Measurements from ENCODE around the gene OR52N1. TPM values are rescaled to one million over a fixed set of nuclear protein-coding genes. Genes with fewer than 3 reads are reported as not detected.

The OR52N1 gene
- total and polyA plus RNA-seq, 2 of the 8 experiments (the other 6 are each of a cell fraction or from before 2014, with no cell fraction given), result 0.09 TPM; not detected in 1

GRCh38 chr11:5807580-5807979 lies 16.5 kb upstream of the OR52N1 start:
- Histone ChIP-seq H3K79me2 (ENCODE audit: control insufficient read depth in 1 of 2, insufficient read depth in 2 of 2, low read length in 2 of 2) (no peaks in the 10 kb centered on the region), H3K9ac (replicated peaks in 1 of 4; ENCODE audit: extremely low read depth in 1 of 4, low read depth in 3 of 4, low read length in 3 of 4) (no peak overlapping the region), H3K27me3 (replicated peaks in 1 of 4; ENCODE audit: control insufficient read depth in 3 of 4, extremely low read depth in 1 of 4, insufficient read depth in 3 of 4, low read length in 3 of 4) (no peaks in the 10 kb centered on the region), H3K4me2 (ENCODE audit: insufficient read depth in 1 of 2, low read depth in 2 of 2, low read length in 2 of 2) (no peak overlapping the region; a peak in 1 of 4 replicates), H3K9me3 (ENCODE audit: insufficient read depth in 2 of 2, low read depth in 1 of 2, low read length in 1 of 2) (no peaks in the 10 kb centered on the region), H3K4ac (replicated peaks; ENCODE audit: insufficient read length, low read depth, low read length) (no peak overlapping the region), H4K91ac (replicated peaks; ENCODE audit: insufficient read length, low read length) (no peak overlapping the region), H3K23ac (ENCODE audit: insufficient read length) (no peak overlapping the region), H3K36me3 (ENCODE audit: control insufficient read depth in 2 of 4, insufficient read depth in 4 of 4, low read length in 3 of 4) (no peaks in the 10 kb centered on the region), H3K18ac (ENCODE audit: extremely low read depth, low read length) (no peak overlapping the region), H3K56ac (replicated peaks; ENCODE audit: insufficient read length, low read depth, low read length) (no peak overlapping the region), H3K4me1 (replicated peaks in 1 of 4; ENCODE audit: control insufficient read depth in 3 of 4, insufficient read depth in 4 of 4, low read length in 3 of 4) (peaks cover 0 to 7% (median 1%) of the 10 kb centered on the region in 4 experiments; a peak in 2 of 7 replicates), H3K79me1 (ENCODE audit: low read depth, low read length) (no peaks in the 10 kb centered on the region), H4K20me1 (replicated peaks in 1 of 2; ENCODE audit: control insufficient read depth in 1 of 2, insufficient read depth in 2 of 2, low read length in 2 of 2) (no peaks in the 10 kb centered on the region), H2AFZ (ENCODE audit: low read length) (0 out of 2 replicates have a peak overlapping the region, but pooled peaks have one; percentile 5), H2BK15ac (ENCODE audit: low read length) (no peak overlapping the region), H3K14ac (ENCODE audit: insufficient read length) (no peak overlapping the region), H3K4me3 (ENCODE audit: extremely low read depth in 1 of 4, insufficient read depth in 2 of 4, low read depth in 3 of 4, low read length in 4 of 4) (no peak overlapping the region), H2AK5ac (ENCODE audit: low read depth, low read length) (no peak overlapping the region), H2BK20ac (ENCODE audit: low read length) (no peak overlapping the region), H2BK120ac (replicated peaks; ENCODE audit: low read depth, low read length) (no peak overlapping the region), H2BK5ac (ENCODE audit: low read depth, low read length) (no peak overlapping the region), H3K27ac (ENCODE audit: low read depth, low read length) (no peak overlapping the region), H3K23me2 (ENCODE audit: low read depth, low read length) (peaks cover 5% of the 10 kb centered on the region; the same call in 1 of the 2 replicates), H4K8ac (ENCODE audit: extremely low read depth, insufficient read depth, low read length) (no peak overlapping the region), H2BK12ac (ENCODE audit: low read depth, low read length) (no peak overlapping the region), H4K5ac (ENCODE audit: insufficient read length, low read depth, low read length) (no peak overlapping the region)
- peak in 1 of 2 experiments; percentile 56 for DNase-seq (ENCODE audit: low read depth in 1 of 2, low spot score in 2 of 2)
- no peak for FAIRE-seq
- 50% methylated on average over 10 of the region's 10 CpGs; no CpG with 5 or more reads in 1 of the 2 experiments for WGBS, 2 experiments (ENCODE audit: extremely low coverage in 1 of 2, insufficient coverage in 1 of 2, insufficient read length in 1 of 2, insufficient replicate concordance in 2 of 2, low coverage in 1 of 2, low lambda C conversion rate in 2 of 2, missing lambda C conversion rate in 1 of 2)
- ChIA-PET POLR2A (ENCODE audit: partially characterized antibody) (no interaction called here), CTCF (ENCODE audit: partially characterized antibody) (interaction anchor here (0.6 to 1.6 kb wide), 19 partner anchors 10 to 693 kb away, joined by 3 to 8 read pairs (median 3); partner anchors contain the start of gene OR52N5)
- TF ChIP-seq ZNF274 (IDR thresholded peaks at IDR 0.05; ENCODE audit: borderline replicate concordance, extremely low read depth, low read length) (no peak), JUND (IDR thresholded peaks at IDR 0.05; ENCODE audit: low read length) (no peak), KDM5A (IDR thresholded peaks at IDR 0.05; ENCODE audit: low read length) (no peak), CREB1 (IDR thresholded peaks at IDR 0.05) (no peak), NRF1 (IDR thresholded peaks at IDR 0.05; ENCODE audit: low read depth, low read length) (no peak), BACH1 (IDR thresholded peaks at IDR 0.05; ENCODE audit: low read length) (no peak), CBX8 (IDR thresholded peaks at IDR 0.05; ENCODE audit: borderline replicate concordance, low read depth, low read length) (no peak), SIX5 (IDR thresholded peaks at IDR 0.05; ENCODE audit: low read depth, low read length) (no peak), CTBP2 (IDR thresholded peaks at IDR 0.05; ENCODE audit: borderline replicate concordance, insufficient read depth, insufficient read length, low read length) (no peak), SRF (IDR thresholded peaks at IDR 0.05; ENCODE audit: low read depth, low read length) (no peak)
- TF ChIP-seq, protein P1, sequence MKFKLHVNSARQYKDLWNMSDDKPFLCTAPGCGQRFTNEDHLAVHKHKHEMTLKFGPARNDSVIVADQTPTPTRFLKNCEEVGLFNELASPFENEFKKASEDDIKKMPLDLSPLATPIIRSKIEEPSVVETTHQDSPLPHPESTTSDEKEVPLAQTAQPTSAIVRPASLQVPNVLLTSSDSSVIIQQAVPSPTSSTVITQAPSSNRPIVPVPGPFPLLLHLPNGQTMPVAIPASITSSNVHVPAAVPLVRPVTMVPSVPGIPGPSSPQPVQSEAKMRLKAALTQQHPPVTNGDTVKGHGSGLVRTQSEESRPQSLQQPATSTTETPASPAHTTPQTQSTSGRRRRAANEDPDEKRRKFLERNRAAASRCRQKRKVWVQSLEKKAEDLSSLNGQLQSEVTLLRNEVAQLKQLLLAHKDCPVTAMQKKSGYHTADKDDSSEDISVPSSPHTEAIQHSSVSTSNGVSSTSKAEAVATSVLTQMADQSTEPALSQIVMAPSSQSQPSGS (IDR thresholded peaks at IDR 0.05; ENCODE audit: low read length), result no peak
- TF ChIP-seq, protein P2, sequence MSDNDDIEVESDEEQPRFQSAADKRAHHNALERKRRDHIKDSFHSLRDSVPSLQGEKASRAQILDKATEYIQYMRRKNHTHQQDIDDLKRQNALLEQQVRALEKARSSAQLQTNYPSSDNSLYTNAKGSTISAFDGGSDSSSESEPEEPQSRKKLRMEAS (IDR thresholded peaks at IDR 0.05), result 0 out of 2 replicates have a peak, but pooled peaks have one; percentile 18
